A549 (cell line): ENCODE data around the gene ABCB11. TPM values are rescaled to one million over a fixed set of nuclear protein-coding genes. Genes with fewer than 3 reads are reported as not detected.

ENCODE experiments used
- ATAC-seq, 2 experiments: fragments of 200-7000 bp in 1 of 2; fragments of >200 bp in 1 of 2; cut with Nextera tagmentation in 1 of 2; cut with Tn5 transposase in 1 of 2; 3 replicates each; pipeline versions ENCODE4 v1.8.0 to v1.9.1; 2018 to 2020; ENCODE audit warnings: mild to moderate bottlenecking in 1 of 2, moderate library complexity in 1 of 2
- CTCF ChIA-PET: fragments of 300-600 bp; sonication (Branson Sonifier 250); formaldehyde crosslinking; extraction: SDS; loops from one replicate; lab custom pipeline; 2021; ENCODE audit warnings: antibody characterized with exemption, inconsistent platforms; lab: Yijun Ruan, JAX
- POLR2A ChIA-PET: fragments of 350-600 bp; formaldehyde crosslinking; extraction: SDS; loops from one replicate; lab custom pipeline; 2021; ENCODE audit warnings: antibody characterized with exemption, inconsistent platforms; lab: Yijun Ruan, JAX
- DNase-seq, 2 experiments: peaks; one replicate each; pipeline versions ENCODE4 v3.0.0 to v3.0.0-alpha.2; 2011 to 2016; ENCODE audit warnings: low read depth in 1 of 2, low spot score in 1 of 2
- FAIRE-seq: peaks from 2 replicates; lab custom pipeline; 2011; peaks lifted over from hg19 to GRCh38; lab: Jason Lieb, UNC
- H3K27ac ChIP-seq, 2 experiments: fragments of >200 bp; sonication (Bioruptor Twin); formaldehyde crosslinking; 3 replicates each; pipeline ENCODE4 v1.5.1; 2016 to 2017
- H3K4me1 ChIP-seq: fragments of >200 bp; sonication (Bioruptor Twin); formaldehyde crosslinking; 3 replicates; pipeline ENCODE4 v1.6.1; 2016
- H3K4me2 ChIP-seq: fragments of >200 bp; sonication (Bioruptor Twin); formaldehyde crosslinking; 3 replicates; pipeline ENCODE4 v1.6.1; 2016
- H3K4me3 ChIP-seq: fragments of >200 bp; sonication (Bioruptor Twin); formaldehyde crosslinking; 3 replicates; pipeline ENCODE4 v1.5.1; 2016
- H3K9me3 ChIP-seq: fragments of >200 bp; sonication (Bioruptor Twin); formaldehyde crosslinking; 3 replicates; pipeline ENCODE4 v1.6.1; 2016
- BHLHE40 ChIP-seq: IDR thresholded peaks from 2 replicates; pipeline ENCODE4 v1.6.1; 2012; ENCODE audit warnings: low read depth, low read length, inconsistent platforms
- CBX2 ChIP-seq: fragments of 200-600 bp; sonication (generic); IDR thresholded peaks from 2 replicates; pipeline ENCODE4 v1.6.1; 2016; ENCODE audit warnings: low read depth, mild to moderate bottlenecking, borderline replicate concordance
- CBX8 ChIP-seq: fragments of 200-600 bp; sonication (generic); IDR thresholded peaks from 2 replicates; pipeline ENCODE4 v1.6.1; 2016
- CEBPB ChIP-seq, 2 experiments: fragments of >200 bp in 1 of 2; sonication (Bioruptor Twin) in 1 of 2; formaldehyde crosslinking in 1 of 2; IDR thresholded peaks; 2 replicates each; pipeline ENCODE4 v1.6.1; 2012 to 2016
- CHD2 ChIP-seq: fragments of 150-350 bp; IDR thresholded peaks from 2 replicates; pipeline ENCODE4 v1.6.1; 2014; ENCODE audit warnings: low read length; ENCODE audit not compliant: partially characterized antibody
- EHF ChIP-seq: fragments of 250-450 bp; sonication (Bioruptor Pico); IDR thresholded peaks from 2 replicates; pipeline ENCODE4 v1.5.0; 2020; ENCODE audit warnings: mild to moderate bottlenecking
- ESRRA ChIP-seq: fragments of 150-350 bp; IDR thresholded peaks from 2 replicates; pipeline ENCODE4 v1.6.1; 2014; ENCODE audit warnings: mild to moderate bottlenecking, low read length, borderline replicate concordance
- FOSB ChIP-seq: fragments of 250-450 bp; sonication (Bioruptor Pico); IDR thresholded peaks from 2 replicates; pipeline ENCODE4 v1.5.0; 2020; ENCODE audit warnings: mild to moderate bottlenecking, moderate library complexity
- GATA3 ChIP-seq: IDR thresholded peaks from 2 replicates; pipeline ENCODE4 v1.6.1; 2012; ENCODE audit warnings: borderline replicate concordance
- HEYL ChIP-seq: fragments of 250-450 bp; sonication (Bioruptor Pico); IDR thresholded peaks from 2 replicates; pipeline ENCODE4 v1.8.0; 2021; ENCODE audit warnings: mild to moderate bottlenecking, moderate library complexity
- MAFK ChIP-seq: fragments of 450-650 bp; IDR thresholded peaks from 2 replicates; pipeline ENCODE4 v1.6.1; 2014; ENCODE audit not compliant: partially characterized antibody
- NPAS2 ChIP-seq: fragments of 250-450 bp; sonication (Bioruptor Pico); IDR thresholded peaks from 2 replicates; pipeline ENCODE4 v1.8.0; 2022; ENCODE audit warnings: mild to moderate bottlenecking, moderate library complexity, borderline replicate concordance
- NR3C1 ChIP-seq: fragments of >200 bp; sonication (Bioruptor Twin); formaldehyde crosslinking; IDR thresholded peaks from 3 replicates; pipeline ENCODE4 v1.6.1; 2017
- PHF8 ChIP-seq: fragments of 200-600 bp; sonication (generic); IDR thresholded peaks from 2 replicates; pipeline ENCODE4 v1.6.1; 2016; ENCODE audit warnings: low read depth, mild to moderate bottlenecking, antibody characterized with exemption, moderate library complexity, borderline replicate concordance
- POLR2A ChIP-seq: IDR thresholded peaks from 2 replicates; pipeline ENCODE4 v1.6.1; 2012; ENCODE audit warnings: mild to moderate bottlenecking, low read length
- RAD21 ChIP-seq, 2 experiments: fragments of >200 bp in 1 of 2; sonication (Bioruptor Twin) in 1 of 2; formaldehyde crosslinking in 1 of 2; IDR thresholded peaks in 1 of 2; conservative IDR thresholded peaks in 1 of 2; 2 replicates in 1 of 2; 3 replicates in 1 of 2; pipeline ENCODE4 v1.6.1; 2012 to 2018; ENCODE audit warnings: inconsistent platforms in 1 of 2
- RARB ChIP-seq: fragments of 250-450 bp; sonication (Bioruptor Pico); IDR thresholded peaks from 2 replicates; pipeline ENCODE4 v1.8.0; 2021; ENCODE audit warnings: mild to moderate bottlenecking, moderate library complexity
- RNF2 ChIP-seq: fragments of 200-600 bp; sonication (generic); IDR thresholded peaks from 2 replicates; pipeline ENCODE4 v1.6.1; 2016; ENCODE audit warnings: low read depth, mild to moderate bottlenecking, antibody characterized with exemption, moderate library complexity, borderline replicate concordance
- SMC3 ChIP-seq: fragments of >200 bp; sonication (Bioruptor Twin); formaldehyde crosslinking; IDR thresholded peaks from 3 replicates; pipeline ENCODE4 v1.6.1; 2018; ENCODE audit warnings: inconsistent platforms
- TP53 ChIP-seq: fragments of 250-450 bp; sonication (Bioruptor Pico); IDR thresholded peaks from 2 replicates; pipeline ENCODE4 v1.5.0; 2021; ENCODE audit warnings: mild to moderate bottlenecking, moderate library complexity
- ZFP36 ChIP-seq: fragments of 450-650 bp; IDR thresholded peaks from 2 replicates; pipeline ENCODE4 v1.6.1; 2014; ENCODE audit warnings: borderline replicate concordance; ENCODE audit not compliant: partially characterized antibody
- polyA plus RNA-seq, 4 experiments: library from polyadenylated mRNA; depleted of rRNA in 3 of 4; stranded (reverse); fragments of >200 nt; fragmentation: RNase III in 1 of 4; extraction: RNeasy Plus Mini Kit Qiagen cat#74134 plus additional on column Dnase treatment in 1 of 4; gene quantifications; 2 replicates in 3 of 4; 3 replicates in 1 of 4; pipeline ENCODE4 v1.2.3, GENCODE V29; 2011 to 2017
- TF ChIP-seq, protein P1 (sequence below): fragments of 450-650 bp; IDR thresholded peaks from 2 replicates; pipeline ENCODE4 v1.6.1; 2014; ENCODE audit warnings: antibody characterized with exemption
- TF ChIP-seq, protein P2 (sequence below): fragments of 250-450 bp; sonication (Bioruptor Pico); IDR thresholded peaks from 2 replicates; pipeline ENCODE4 v1.5.0; 2021; ENCODE audit warnings: mild to moderate bottlenecking, moderate library complexity, borderline replicate concordance
- TF ChIP-seq, protein P3 (sequence below): fragments of 150-350 bp; IDR thresholded peaks from 2 replicates; pipeline ENCODE4 v1.6.1; 2014; ENCODE audit warnings: low read depth, mild to moderate bottlenecking, low read length
- TF ChIP-seq, protein P4 (sequence below): IDR thresholded peaks from 2 replicates; pipeline ENCODE4 v1.6.1; 2012
- TF ChIP-seq, protein P5 (sequence below): IDR thresholded peaks from 2 replicates; pipeline ENCODE4 v1.6.1; 2012; ENCODE audit warnings: low read depth, borderline replicate concordance
- TF ChIP-seq, protein P6 (sequence below): fragments of 200-600 bp; sonication (generic); IDR thresholded peaks from 2 replicates; pipeline ENCODE4 v1.6.1; 2016; ENCODE audit warnings: antibody characterized with exemption, mild to moderate bottlenecking, moderate library complexity
- TF ChIP-seq, protein P7 (sequence below): fragments of 250-450 bp; sonication (Bioruptor Pico); IDR thresholded peaks from 2 replicates; pipeline ENCODE4 v1.5.0; 2020; ENCODE audit warnings: low read depth, mild to moderate bottlenecking, moderate library complexity

Gene ABCB11
- polyA plus RNA-seq, 2 of the 4 experiments (the other 2 are of a cell fraction), result not detected

DNA sequence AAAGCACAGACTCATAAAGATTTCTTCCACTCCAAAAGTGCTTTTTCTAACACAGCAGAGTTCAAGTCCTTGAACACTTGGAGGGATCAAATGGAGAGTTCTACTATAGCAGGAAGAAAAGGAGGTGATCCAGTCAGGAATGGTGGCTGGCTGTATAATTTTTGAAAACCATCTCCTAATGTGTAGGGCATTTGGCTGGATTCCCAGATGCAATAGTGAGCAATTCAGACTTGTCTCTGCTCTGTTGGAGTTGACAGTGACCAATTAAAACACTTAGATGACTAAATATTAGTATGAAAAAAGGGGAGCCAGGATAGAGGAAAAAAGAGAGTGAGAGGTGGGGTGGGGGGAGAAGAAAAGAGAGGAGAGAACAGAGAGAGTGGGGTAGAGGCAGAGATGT, 135.4 kb downstream of the ABCB11 start:
- ATAC-seq (no peak), DNase-seq (no peak), FAIRE-seq (no peak)
- TF ChIP-seq GATA3 (no peak), RARB (CRISPR knock-in tag) (no peak), NPAS2 (no peak), CHD2 (no peak), MAFK (no peak), EHF (CRISPR knock-in tag) (no peak), BHLHE40 (no peak), PHF8 (no peak), TP53 (CRISPR knock-in tag) (no peak), FOSB (CRISPR knock-in tag) (no peak), HEYL (CRISPR knock-in tag) (no peak), ZFP36 (no peak), ESRRA (no peak)
- TF ChIP-seq, protein P1, sequence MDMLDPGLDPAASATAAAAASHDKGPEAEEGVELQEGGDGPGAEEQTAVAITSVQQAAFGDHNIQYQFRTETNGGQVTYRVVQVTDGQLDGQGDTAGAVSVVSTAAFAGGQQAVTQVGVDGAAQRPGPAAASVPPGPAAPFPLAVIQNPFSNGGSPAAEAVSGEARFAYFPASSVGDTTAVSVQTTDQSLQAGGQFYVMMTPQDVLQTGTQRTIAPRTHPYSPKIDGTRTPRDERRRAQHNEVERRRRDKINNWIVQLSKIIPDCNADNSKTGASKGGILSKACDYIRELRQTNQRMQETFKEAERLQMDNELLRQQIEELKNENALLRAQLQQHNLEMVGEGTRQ, result no peak
- TF ChIP-seq, protein P2, sequence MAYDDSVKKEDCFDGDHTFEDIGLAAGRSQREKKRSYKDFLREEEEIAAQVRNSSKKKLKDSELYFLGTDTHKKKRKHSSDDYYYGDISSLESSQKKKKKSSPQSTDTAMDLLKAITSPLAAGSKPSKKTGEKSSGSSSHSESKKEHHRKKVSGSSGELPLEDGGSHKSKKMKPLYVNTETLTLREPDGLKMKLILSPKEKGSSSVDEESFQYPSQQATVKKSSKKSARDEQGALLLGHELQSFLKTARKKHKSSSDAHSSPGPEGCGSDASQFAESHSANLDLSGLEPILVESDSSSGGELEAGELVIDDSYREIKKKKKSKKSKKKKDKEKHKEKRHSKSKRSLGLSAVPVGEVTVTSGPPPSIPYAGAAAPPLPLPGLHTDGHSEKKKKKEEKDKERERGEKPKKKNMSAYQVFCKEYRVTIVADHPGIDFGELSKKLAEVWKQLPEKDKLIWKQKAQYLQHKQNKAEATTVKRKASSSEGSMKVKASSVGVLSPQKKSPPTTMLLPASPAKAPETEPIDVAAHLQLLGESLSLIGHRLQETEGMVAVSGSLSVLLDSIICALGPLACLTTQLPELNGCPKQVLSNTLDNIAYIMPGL, result no peak
- TF ChIP-seq, protein P3, sequence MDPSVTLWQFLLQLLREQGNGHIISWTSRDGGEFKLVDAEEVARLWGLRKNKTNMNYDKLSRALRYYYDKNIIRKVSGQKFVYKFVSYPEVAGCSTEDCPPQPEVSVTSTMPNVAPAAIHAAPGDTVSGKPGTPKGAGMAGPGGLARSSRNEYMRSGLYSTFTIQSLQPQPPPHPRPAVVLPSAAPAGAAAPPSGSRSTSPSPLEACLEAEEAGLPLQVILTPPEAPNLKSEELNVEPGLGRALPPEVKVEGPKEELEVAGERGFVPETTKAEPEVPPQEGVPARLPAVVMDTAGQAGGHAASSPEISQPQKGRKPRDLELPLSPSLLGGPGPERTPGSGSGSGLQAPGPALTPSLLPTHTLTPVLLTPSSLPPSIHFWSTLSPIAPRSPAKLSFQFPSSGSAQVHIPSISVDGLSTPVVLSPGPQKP, result no peak
- TF ChIP-seq, protein P4, sequence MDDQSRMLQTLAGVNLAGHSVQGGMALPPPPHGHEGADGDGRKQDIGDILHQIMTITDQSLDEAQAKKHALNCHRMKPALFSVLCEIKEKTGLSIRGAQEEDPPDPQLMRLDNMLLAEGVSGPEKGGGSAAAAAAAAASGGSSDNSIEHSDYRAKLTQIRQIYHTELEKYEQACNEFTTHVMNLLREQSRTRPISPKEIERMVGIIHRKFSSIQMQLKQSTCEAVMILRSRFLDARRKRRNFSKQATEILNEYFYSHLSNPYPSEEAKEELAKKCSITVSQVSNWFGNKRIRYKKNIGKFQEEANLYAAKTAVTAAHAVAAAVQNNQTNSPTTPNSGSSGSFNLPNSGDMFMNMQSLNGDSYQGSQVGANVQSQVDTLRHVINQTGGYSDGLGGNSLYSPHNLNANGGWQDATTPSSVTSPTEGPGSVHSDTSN, result no peak
- TF ChIP-seq, protein P5, sequence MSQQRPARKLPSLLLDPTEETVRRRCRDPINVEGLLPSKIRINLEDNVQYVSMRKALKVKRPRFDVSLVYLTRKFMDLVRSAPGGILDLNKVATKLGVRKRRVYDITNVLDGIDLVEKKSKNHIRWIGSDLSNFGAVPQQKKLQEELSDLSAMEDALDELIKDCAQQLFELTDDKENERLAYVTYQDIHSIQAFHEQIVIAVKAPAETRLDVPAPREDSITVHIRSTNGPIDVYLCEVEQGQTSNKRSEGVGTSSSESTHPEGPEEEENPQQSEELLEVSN, result no peak
- Histone ChIP-seq H3K4me2 (no peak overlapping the region), H3K4me1 (no peaks in the 10 kb centered on the region), H3K9me3 (no peaks in the 10 kb centered on the region), H3K4me3 (no peak overlapping the region), H3K27ac (no peak overlapping the region)
- POLR2A ChIA-PET, result no interaction called here
- CTCF ChIA-PET, result no interaction called here

DNA sequence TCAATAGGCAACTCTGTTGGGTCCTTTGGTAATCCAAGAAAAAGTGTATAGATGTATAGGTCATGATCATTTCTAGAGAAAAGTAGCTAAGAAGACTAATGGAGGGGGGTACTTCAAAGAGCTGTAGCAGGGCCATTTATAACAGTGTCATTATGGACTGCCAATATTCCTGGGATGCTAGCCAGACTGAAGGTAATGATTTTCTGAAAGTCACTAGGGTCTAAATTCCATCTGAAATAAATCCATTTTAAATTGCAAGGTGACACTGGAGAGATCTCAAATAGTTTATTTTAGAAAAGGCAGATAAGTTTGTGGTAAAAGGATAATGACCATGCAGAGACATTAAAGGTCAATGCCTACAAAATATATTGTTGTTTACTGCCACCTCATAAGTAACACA, 136.4 kb downstream of the ABCB11 start:
- POLR2A ChIA-PET, result no interaction called here
- CTCF ChIA-PET, result no interaction called here
- no peak for TF ChIP-seq NR3C1
- no peak for TF ChIP-seq FOSB (CRISPR knock-in tag)
- no peak for TF ChIP-seq CBX8
- TF ChIP-seq, protein P5, result no peak
- TF ChIP-seq NPAS2, result no peak
- TF ChIP-seq POLR2A, result no peak
- no peak for TF ChIP-seq RAD21 (conservative IDR thresholded peaks at IDR 0.05 in 1 of 2, IDR thresholded peaks at IDR 0.05 in 1 of 2)
- no peak for TF ChIP-seq SMC3
- TF ChIP-seq CBX2, result no peak
- TF ChIP-seq, protein P6, sequence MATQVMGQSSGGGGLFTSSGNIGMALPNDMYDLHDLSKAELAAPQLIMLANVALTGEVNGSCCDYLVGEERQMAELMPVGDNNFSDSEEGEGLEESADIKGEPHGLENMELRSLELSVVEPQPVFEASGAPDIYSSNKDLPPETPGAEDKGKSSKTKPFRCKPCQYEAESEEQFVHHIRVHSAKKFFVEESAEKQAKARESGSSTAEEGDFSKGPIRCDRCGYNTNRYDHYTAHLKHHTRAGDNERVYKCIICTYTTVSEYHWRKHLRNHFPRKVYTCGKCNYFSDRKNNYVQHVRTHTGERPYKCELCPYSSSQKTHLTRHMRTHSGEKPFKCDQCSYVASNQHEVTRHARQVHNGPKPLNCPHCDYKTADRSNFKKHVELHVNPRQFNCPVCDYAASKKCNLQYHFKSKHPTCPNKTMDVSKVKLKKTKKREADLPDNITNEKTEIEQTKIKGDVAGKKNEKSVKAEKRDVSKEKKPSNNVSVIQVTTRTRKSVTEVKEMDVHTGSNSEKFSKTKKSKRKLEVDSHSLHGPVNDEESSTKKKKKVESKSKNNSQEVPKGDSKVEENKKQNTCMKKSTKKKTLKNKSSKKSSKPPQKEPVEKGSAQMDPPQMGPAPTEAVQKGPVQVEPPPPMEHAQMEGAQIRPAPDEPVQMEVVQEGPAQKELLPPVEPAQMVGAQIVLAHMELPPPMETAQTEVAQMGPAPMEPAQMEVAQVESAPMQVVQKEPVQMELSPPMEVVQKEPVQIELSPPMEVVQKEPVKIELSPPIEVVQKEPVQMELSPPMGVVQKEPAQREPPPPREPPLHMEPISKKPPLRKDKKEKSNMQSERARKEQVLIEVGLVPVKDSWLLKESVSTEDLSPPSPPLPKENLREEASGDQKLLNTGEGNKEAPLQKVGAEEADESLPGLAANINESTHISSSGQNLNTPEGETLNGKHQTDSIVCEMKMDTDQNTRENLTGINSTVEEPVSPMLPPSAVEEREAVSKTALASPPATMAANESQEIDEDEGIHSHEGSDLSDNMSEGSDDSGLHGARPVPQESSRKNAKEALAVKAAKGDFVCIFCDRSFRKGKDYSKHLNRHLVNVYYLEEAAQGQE, result no peak
- TF ChIP-seq PHF8, result no peak
- no peak for TF ChIP-seq RNF2
- TF ChIP-seq, protein P7, sequence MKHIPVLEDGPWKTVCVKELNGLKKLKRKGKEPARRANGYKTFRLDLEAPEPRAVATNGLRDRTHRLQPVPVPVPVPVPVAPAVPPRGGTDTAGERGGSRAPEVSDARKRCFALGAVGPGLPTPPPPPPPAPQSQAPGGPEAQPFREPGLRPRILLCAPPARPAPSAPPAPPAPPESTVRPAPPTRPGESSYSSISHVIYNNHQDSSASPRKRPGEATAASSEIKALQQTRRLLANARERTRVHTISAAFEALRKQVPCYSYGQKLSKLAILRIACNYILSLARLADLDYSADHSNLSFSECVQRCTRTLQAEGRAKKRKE, result no peak
- no peak for TF ChIP-seq CEBPB (IDR thresholded peaks at IDR 0.05)

More for the DNA sequence above, 136.4 kb downstream of the ABCB11 start:
- Histone ChIP-seq H3K27ac (no peak overlapping the region), H3K4me1 (peaks cover 1% of the 10 kb centered on the region; the same call in 1 of the 3 replicates), H3K4me3 (no peak overlapping the region), H3K9me3 (no peaks in the 10 kb centered on the region), H3K4me2 (no peak overlapping the region)
- ATAC-seq (no peak), DNase-seq (no peak), FAIRE-seq (no peak)
